ENCODE measurements around the gene SNED1.

Gene SNED1

GRCh38 chr2:241105641-241106040 lies 107.2 kb downstream of the SNED1 start:
- ChIA-PET POLR2A (no interaction called here), CTCF (interaction anchor here (1.0 to 1.2 kb wide), 2 partner anchors 9 to 27 kb away, joined by 3 read pairs; no protein-coding TSS in a partner anchor)
- TF ChIP-seq, protein P1, sequence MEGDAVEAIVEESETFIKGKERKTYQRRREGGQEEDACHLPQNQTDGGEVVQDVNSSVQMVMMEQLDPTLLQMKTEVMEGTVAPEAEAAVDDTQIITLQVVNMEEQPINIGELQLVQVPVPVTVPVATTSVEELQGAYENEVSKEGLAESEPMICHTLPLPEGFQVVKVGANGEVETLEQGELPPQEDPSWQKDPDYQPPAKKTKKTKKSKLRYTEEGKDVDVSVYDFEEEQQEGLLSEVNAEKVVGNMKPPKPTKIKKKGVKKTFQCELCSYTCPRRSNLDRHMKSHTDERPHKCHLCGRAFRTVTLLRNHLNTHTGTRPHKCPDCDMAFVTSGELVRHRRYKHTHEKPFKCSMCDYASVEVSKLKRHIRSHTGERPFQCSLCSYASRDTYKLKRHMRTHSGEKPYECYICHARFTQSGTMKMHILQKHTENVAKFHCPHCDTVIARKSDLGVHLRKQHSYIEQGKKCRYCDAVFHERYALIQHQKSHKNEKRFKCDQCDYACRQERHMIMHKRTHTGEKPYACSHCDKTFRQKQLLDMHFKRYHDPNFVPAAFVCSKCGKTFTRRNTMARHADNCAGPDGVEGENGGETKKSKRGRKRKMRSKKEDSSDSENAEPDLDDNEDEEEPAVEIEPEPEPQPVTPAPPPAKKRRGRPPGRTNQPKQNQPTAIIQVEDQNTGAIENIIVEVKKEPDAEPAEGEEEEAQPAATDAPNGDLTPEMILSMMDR (IDR thresholded peaks at IDR 0.05; ENCODE audit: control extremely low read depth, extremely low read depth, low read depth, missing control alignments) = no peak
- DNase-seq (ENCODE audit: extremely low spot score) = no peak

DNA sequence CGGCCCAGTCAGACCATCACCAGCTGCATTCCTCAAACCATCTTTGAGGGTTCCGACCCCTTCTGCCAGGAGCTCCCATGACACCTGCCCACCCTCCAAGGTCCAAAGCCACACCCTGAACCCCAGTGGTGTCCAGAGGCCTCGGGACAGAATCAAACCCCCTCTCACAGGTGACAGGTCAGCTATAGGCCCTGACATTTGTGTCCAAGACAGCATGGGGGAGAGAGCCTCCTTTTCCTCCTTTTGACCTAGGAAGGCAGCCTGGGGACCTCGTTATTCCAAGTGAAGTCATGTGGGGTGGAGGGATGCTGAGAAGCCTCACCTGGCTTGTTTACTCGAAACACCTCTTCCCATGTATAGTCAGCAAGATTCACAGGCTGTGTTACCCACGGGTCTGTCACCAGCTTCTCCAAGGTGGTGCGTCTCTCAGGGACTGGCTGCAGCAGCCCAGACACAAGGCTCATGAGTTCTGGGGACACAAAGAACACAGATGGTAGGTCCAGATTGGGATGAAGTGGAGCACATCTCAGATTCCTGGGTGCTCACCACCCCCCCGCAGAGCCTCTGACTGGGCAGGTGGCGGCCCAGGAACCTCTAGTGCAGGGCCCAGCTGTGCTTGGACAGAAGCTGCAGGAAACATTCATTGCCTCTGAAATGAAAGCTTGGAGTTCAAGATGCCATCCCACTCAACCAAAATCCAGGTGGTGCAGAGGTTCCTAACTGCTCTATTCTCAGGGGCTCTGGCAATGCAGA lies 108.8 kb downstream of the SNED1 start:
- DNase-seq (ENCODE audit: extremely low spot score) = no peak
- TF ChIP-seq, protein P1 (IDR thresholded peaks at IDR 0.05; ENCODE audit: control extremely low read depth, extremely low read depth, low read depth, missing control alignments) = no peak
- CTCF ChIA-PET = interaction anchor here (1.4 kb wide), 1 partner anchor 17 kb away, joined by 3 read pairs; no protein-coding TSS in a partner anchor
- POLR2A ChIA-PET = no interaction called here

DNA sequence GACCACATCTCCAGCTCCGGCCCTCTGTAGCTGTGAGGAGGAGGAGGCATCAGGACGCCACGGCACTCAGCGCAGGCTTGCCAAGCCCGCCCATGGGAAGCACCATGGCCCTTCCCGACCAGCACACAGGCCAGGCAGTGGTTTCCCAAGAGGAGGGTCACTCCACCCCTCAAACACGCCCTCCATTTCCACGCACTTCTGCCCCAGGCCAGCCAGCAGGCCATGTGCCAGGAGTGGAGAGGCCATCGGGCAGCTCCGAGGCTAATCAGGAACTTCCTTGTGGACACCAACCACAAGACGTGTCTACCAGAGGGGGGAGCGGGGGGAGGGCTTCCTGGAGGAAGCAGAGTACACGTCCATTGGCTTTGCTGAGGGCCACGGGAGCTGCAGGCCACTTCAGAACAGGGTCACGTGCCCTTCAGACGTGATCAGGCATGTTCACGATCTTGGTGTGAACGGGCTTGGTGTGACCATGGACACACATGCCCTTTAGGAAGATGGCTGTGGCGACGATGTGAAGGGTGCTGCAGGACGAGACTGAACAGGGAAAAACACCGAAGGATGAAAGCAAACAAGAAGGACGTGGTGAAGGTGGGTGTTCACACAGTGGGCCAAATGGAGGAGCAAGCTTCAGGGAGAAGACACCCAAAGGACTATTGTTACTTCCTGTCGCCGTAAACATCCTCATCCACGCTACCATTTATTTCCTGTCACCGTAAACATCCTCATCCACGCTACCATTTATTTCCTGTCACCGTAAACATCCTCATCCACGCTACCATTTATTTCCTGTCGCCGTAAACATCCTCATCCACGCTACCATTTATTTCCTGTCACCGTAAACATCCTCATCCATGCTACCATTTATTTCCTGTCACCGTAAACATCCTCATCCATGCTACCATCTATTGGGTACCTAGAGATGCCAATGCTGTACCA lies 110.1 kb downstream of the SNED1 start:
- TF ChIP-seq, protein P1 (IDR thresholded peaks at IDR 0.05; ENCODE audit: control extremely low read depth, extremely low read depth, low read depth, missing control alignments) = no peak
- DNase-seq (ENCODE audit: extremely low spot score) = no peak
- ChIA-PET POLR2A (no interaction called here), CTCF (interaction anchor here (0.8 to 1.8 kb wide), 2 partner anchors 9 to 111 kb away, joined by 3 to 7 read pairs; no protein-coding TSS in a partner anchor)

- CTCF ChIA-PET = interaction anchor here (1.7 to 3.8 kb wide), 4 partner anchors 10 to 41 kb away, joined by 5 to 13 read pairs (median 8); partner anchors contain the start of gene PPP1R7
- POLR2A ChIA-PET = interaction anchor here (1.7 kb wide), 1 partner anchor 40 kb away, joined by 5 read pairs; the partner anchor contains the start of gene PASK
- TF ChIP-seq, protein P1 (IDR thresholded peaks at IDR 0.05; ENCODE audit: control extremely low read depth, extremely low read depth, low read depth, missing control alignments) = no peak
- no peak for DNase-seq (ENCODE audit: extremely low spot score)
These were observed 111.0 kb downstream of the SNED1 start for GRCh38 chr2:241109210-241110088.

- no peak for DNase-seq (ENCODE audit: extremely low spot score)
- TF ChIP-seq, protein P1 (IDR thresholded peaks at IDR 0.05; ENCODE audit: control extremely low read depth, extremely low read depth, low read depth, missing control alignments) = no peak
- ChIA-PET CTCF (interaction anchor here (1.2 to 3.8 kb wide), 7 partner anchors 11 to 41 kb away, joined by 3 to 13 read pairs (median 5); partner anchors contain the start of gene PPP1R7), POLR2A (interaction anchor here (0.7 to 1.7 kb wide), 2 partner anchors 18 to 39 kb away, joined by 4 to 5 read pairs; partner anchors contain the start of gene PASK)
These were observed 111.7 kb downstream of the SNED1 start for GRCh38 chr2:241110089-241110606.
